ENCODE results near the gene AMPD1. TPM values are rescaled to one million over a fixed set of nuclear protein-coding genes. Genes with fewer than 3 reads are reported as not detected.

AMPD1 gene
- total and polyA plus RNA-seq, 2 experiments from 2014 or later: 0.27 TPM; not detected in 1

DNA sequence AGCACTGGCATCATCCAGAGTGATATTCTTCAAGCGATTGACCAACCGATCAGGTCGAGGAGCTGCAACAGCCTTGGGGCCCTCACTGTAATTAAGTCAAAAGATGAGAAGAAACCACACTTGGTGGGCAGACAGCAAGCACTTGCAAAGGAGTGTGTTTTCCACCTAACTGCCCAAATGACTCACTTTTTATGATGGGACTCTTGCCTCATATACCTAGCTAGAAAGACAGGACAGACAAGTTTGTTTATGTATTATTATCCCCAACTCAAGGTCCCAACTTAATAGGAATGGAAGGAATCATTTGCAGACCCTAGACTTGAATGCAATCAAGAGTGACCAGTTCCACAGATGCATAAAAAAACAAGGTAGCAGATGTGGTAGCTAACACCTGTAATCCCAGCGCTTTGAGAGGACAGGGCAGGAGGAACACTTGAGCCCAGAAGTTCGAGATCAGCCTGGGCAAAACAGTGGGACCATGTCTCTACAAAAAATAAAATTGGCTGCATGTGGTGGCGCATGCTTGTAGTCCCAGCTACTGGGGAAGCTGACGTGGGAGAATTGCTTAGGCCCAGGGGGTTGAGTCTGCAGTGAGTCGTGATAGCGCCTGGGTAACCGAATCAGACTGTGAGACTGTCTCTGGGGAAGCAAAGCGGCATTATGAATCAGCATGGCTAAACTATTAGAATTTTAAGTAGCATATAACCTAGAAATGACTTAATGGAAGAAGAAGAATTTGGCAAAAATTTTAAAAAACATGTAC, 23.5 kb upstream of the AMPD1 start (continued):
- TF ChIP-seq, protein P1, sequence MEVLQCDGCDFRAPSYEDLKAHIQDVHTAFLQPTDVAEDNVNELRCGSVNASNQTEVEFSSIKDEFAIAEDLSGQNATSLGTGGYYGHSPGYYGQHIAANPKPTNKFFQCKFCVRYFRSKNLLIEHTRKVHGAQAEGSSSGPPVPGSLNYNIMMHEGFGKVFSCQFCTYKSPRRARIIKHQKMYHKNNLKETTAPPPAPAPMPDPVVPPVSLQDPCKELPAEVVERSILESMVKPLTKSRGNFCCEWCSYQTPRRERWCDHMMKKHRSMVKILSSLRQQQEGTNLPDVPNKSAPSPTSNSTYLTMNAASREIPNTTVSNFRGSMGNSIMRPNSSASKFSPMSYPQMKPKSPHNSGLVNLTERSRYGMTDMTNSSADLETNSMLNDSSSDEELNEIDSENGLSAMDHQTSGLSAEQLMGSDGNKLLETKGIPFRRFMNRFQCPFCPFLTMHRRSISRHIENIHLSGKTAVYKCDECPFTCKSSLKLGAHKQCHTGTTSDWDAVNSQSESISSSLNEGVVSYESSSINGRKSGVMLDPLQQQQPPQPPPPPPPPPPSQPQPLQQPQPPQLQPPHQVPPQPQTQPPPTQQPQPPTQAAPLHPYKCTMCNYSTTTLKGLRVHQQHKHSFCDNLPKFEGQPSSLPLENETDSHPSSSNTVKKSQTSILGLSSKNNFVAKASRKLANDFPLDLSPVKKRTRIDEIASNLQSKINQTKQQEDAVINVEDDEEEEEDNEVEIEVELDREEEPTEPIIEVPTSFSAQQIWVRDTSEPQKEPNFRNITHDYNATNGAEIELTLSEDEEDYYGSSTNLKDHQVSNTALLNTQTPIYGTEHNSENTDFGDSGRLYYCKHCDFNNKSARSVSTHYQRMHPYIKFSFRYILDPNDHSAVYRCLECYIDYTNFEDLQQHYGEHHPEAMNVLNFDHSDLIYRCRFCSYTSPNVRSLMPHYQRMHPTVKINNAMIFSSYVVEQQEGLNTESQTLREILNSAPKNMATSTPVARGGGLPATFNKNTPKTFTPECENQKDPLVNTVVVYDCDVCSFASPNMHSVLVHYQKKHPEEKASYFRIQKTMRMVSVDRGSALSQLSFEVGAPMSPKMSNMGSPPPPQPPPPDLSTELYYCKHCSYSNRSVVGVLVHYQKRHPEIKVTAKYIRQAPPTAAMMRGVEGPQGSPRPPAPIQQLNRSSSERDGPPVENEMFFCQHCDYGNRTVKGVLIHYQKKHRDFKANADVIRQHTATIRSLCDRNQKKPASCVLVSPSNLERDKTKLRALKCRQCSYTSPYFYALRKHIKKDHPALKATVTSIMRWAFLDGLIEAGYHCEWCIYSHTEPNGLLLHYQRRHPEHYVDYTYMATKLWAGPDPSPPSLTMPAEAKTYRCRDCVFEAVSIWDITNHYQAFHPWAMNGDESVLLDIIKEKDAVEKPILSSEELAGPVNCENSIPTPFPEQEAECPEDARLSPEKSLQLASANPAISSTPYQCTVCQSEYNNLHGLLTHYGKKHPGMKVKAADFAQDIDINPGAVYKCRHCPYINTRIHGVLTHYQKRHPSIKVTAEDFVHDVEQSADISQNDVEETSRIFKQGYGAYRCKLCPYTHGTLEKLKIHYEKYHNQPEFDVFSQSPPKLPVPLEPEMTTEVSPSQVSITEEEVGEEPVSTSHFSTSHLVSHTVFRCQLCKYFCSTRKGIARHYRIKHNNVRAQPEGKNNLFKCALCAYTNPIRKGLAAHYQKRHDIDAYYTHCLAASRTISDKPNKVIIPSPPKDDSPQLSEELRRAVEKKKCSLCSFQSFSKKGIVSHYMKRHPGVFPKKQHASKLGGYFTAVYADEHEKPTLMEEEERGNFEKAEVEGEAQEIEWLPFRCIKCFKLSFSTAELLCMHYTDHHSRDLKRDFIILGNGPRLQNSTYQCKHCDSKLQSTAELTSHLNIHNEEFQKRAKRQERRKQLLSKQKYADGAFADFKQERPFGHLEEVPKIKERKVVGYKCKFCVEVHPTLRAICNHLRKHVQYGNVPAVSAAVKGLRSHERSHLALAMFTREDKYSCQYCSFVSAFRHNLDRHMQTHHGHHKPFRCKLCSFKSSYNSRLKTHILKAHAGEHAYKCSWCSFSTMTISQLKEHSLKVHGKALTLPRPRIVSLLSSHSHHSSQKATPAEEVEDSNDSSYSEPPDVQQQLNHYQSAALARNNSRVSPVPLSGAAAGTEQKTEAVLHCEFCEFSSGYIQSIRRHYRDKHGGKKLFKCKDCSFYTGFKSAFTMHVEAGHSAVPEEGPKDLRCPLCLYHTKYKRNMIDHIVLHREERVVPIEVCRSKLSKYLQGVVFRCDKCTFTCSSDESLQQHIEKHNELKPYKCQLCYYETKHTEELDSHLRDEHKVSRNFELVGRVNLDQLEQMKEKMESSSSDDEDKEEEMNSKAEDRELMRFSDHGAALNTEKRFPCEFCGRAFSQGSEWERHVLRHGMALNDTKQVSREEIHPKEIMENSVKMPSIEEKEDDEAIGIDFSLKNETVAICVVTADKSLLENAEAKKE (CRISPR knock-in tag; IDR thresholded peaks at IDR 0.05): no peak
- TF ChIP-seq EZH2phosphoT487 (IDR thresholded peaks at IDR 0.05; ENCODE audit: unreplicated experiment): no peak
- TF ChIP-seq, protein P2, sequence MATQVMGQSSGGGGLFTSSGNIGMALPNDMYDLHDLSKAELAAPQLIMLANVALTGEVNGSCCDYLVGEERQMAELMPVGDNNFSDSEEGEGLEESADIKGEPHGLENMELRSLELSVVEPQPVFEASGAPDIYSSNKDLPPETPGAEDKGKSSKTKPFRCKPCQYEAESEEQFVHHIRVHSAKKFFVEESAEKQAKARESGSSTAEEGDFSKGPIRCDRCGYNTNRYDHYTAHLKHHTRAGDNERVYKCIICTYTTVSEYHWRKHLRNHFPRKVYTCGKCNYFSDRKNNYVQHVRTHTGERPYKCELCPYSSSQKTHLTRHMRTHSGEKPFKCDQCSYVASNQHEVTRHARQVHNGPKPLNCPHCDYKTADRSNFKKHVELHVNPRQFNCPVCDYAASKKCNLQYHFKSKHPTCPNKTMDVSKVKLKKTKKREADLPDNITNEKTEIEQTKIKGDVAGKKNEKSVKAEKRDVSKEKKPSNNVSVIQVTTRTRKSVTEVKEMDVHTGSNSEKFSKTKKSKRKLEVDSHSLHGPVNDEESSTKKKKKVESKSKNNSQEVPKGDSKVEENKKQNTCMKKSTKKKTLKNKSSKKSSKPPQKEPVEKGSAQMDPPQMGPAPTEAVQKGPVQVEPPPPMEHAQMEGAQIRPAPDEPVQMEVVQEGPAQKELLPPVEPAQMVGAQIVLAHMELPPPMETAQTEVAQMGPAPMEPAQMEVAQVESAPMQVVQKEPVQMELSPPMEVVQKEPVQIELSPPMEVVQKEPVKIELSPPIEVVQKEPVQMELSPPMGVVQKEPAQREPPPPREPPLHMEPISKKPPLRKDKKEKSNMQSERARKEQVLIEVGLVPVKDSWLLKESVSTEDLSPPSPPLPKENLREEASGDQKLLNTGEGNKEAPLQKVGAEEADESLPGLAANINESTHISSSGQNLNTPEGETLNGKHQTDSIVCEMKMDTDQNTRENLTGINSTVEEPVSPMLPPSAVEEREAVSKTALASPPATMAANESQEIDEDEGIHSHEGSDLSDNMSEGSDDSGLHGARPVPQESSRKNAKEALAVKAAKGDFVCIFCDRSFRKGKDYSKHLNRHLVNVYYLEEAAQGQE (IDR thresholded peaks at IDR 0.05; ENCODE audit: unreplicated experiment): no peak
